Right lobe of liver (tissue), 4 donors: Measurements from ENCODE around the gene KRT84.

Source experiments
- POLR2A ChIP-seq: fragments of 450-650 bp; IDR thresholded peaks from one replicate; pipeline ENCODE4 v1.6.1; 2017; ENCODE audit warnings: antibody characterized with exemption, mild to moderate bottlenecking
- TF ChIP-seq, protein P1 (sequence below), 4 donors: fragments of 200-600 bp in 3 of 4; fragments of 450-650 bp in 1 of 4; IDR thresholded peaks; one replicate each; pipeline versions ENCODE4 v1.5.1 to v1.8.0; 2016 to 2022; ENCODE audit warnings: antibody characterized with exemption in 4 of 4, mild to moderate bottlenecking in 2 of 4
- donor health status: DM: no; HTN: no; CAD: no.
- donor health status: DM: no; HTN: no; CAD: no.
- donor health status: DM: no; HTN: yes; CAD: no.

DNA sequence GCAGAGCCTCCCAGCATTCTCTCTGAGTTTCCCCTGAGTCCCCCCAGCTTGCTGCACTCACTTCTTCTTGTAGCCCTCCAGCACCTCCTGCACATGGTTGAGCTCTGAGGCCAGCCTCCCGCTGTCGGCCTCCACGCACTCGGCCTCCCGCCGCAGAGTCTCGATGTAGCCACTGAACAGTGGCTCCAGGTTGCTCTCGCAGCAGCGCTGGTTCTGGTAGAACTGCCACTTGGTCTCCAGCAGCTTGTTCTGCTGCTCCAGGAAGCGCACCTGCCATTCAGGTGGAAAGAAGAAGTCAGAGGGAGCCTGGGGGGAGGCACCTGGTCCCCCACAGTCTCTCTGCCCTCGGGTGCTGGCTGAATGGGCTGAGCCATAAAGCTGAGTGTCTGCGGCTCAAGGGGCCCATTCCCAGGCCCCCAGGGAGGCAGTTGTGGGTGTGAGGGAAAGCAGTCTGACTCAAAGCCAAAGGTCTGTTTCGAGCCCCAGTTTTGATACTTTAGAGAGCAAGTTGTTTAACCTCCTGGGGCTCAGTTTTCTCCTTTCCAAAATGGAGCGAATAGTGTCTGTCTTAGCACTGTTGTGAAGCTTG is 20.5 kb downstream of the KRT84 start:
- TF ChIP-seq, protein P1, sequence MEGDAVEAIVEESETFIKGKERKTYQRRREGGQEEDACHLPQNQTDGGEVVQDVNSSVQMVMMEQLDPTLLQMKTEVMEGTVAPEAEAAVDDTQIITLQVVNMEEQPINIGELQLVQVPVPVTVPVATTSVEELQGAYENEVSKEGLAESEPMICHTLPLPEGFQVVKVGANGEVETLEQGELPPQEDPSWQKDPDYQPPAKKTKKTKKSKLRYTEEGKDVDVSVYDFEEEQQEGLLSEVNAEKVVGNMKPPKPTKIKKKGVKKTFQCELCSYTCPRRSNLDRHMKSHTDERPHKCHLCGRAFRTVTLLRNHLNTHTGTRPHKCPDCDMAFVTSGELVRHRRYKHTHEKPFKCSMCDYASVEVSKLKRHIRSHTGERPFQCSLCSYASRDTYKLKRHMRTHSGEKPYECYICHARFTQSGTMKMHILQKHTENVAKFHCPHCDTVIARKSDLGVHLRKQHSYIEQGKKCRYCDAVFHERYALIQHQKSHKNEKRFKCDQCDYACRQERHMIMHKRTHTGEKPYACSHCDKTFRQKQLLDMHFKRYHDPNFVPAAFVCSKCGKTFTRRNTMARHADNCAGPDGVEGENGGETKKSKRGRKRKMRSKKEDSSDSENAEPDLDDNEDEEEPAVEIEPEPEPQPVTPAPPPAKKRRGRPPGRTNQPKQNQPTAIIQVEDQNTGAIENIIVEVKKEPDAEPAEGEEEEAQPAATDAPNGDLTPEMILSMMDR (IDR thresholded peaks at IDR 0.05): no peak
- TF ChIP-seq POLR2A: no peak
